GM18520 (cell line): ENCODE results near the gene CIB4.

ENCODE experiments used
- ATAC-seq: cut with Tn5 transposase; IDR thresholded peaks from one replicate; pipeline ENCODE4 v1.9.1; 2021; ENCODE audit not compliant: unreplicated experiment

CIB4 gene

DNA sequence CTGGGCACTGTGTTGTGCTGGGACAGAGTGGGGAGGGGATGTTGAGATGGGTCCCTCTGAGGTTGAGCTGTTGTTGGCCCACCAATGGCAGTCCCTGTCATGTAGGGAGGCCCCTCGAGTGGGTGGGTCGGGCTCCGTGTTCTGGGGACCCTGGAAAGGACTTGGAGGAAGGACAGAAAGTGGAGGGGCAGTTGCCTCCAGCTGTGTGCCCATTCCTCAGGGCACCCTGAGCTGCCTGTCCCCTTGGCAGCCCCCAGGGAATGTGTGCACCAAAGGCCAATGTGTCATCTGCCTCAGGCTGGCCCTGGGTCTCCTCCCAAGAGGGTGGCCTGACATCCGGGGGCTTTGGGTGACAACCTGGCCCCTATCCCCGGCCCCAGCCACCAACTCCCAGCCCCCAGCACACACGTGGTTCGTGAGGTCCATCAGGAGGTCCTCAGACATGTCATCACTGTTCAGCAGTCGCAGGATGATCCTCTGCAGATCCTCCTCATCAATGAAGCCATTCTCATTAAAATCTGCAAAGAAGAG lies 57.7 kb downstream of the CIB4 start:
- ATAC-seq: no peak

DNA sequence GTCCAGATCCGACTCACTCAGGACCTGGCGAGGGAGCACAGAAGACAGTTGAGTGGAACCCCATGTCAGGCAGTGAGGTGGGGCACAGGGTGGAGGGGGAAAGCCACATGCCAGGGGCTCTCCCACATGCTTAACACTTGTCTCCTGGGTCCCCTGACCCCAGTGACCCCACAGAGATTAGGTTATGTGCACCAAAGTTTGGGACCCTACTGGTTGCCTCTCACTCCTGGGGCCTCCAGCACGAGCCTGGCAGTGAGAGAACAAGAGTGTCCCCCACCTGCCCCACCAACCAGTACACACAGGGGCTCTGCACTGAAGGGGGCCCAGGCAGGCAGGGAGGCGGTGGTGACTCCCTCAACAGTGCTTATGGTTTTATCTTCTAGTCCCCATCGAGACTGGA lies 58.3 kb downstream of the CIB4 start:
- ATAC-seq: no peak

DNA sequence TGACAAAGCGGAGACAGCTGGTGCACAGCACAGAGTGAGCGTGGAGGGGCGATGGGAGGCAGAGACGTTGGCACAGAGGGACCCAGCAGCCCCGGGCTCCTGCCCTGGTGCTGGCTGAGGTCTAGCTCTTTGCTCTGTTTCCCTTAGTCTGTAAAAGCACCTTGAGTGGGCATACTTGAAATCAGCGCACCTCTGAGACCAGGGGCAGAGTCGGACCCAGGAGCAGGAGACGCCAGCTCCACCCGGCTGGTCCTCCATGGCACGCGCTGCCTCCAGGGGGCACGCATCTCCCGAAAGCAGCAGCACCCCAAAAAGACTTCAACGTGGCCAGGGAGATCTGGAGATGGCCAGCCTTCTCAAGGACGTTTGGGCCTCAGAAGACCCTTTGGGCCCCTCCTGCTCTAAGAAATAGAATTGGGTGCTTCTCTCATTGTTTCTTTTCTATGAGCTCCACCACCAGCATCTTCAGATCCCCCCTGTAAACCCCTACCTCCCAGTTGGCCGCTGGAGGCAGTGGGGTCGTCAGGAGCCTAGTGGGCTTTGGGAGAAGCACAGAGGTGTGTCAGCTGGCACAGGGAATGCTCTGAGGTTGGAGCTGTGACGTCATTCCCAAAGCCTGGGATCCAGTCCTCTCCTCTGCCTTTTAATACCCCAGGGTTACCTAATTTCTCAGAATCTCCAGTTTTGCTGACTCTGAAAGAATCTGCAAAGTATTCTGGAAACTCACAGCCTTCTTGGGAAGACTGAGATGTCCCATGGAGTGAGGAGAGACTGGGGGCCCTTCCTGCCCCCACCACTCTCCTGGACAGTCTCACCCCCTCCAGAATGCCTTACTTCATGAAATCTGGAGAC lies 58.9 kb downstream of the CIB4 start:
- no peak for ATAC-seq

DNA sequence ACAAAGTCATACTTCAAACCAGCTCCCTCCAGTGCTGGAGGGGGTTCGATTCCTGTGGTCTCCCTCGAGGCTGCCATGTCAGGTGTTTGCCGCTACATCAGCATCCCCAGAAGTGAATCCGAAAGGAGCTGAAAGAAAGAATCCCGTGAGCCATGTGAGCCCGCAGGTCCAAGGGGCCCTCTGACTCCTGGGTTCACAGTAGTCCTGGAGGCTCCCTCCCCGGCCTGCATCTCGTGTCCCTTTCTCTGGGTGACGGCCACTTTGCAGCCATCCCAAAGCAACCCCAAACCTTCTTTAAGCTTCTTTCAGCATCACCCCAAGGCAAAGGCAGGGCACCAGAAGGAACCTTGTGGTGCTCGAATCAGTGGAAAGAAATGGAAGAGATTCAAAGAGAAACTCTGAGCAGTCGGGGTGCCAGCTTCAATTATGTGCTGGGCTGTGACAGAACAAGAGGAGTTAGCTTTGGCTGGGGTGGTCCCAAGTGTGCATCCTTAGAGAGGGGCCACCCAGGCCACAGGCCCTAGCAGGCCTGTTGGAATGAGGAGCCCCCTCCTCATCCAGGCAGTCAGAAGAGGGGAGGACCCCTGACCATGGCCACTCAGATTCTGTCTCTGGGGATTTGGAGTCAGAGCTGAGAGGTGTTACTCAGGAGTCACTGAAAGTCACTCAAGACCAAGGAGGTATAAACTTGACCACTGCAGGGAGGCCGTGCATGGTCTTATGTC lies 59.7 kb downstream of the CIB4 start:
- ATAC-seq: no peak

DNA sequence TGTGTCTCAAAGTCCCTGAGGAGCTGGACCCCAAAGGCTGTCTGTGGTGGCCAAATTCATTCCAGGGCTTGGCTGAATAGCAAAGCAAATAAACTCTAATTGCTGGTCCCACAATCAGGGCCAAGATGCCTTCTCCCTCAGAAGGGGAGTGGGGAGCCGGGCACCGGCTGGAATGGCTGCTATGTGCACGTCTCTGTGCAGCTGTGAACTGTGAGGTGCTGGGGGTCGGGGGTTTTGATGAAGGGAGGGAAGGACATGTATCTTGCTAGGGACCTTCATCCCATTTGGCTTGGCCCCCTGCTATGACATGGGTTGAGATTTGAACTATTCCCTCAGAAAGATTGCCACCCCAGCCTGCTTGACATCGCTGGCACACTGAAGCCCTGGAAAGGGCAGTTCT lies 60.4 kb downstream of the CIB4 start:
- no peak for ATAC-seq

DNA sequence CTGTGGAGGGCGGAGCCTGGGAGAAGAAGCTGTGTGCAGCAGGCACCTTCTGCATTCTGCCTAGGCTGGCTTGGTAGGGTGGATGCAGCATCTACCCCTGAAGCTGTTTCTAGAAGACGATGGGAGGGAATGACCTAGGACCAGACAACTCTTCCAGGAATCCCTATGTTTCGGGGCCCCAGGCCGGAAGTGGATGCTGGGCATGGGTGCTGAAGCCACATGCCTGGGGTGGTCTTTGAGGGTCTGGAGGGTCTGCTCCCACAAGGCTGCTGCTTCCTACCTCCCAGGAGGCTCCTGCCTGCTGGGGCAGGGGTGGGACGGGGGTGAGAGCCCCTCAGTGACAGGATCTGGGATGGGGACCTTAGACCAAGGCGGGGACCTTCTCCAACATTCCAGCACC lies 61.0 kb downstream of the CIB4 start:
- ATAC-seq: no peak

DNA sequence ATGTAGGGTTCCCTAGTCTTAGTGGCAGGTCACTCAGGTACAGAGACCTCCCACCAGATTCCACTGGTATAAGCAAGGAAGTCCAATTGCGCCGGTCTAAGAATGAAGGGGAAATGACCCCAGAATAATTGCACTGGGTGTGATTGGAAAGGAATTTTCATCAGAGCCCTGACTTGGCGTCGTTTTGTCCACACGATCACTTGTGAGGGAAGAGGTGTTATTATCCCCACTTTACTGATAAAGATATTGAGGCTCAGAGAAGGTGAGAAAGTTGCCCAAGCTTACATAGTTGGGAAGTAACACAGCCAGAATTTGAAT lies 61.5 kb downstream of the CIB4 start:
- ATAC-seq: no peak

DNA sequence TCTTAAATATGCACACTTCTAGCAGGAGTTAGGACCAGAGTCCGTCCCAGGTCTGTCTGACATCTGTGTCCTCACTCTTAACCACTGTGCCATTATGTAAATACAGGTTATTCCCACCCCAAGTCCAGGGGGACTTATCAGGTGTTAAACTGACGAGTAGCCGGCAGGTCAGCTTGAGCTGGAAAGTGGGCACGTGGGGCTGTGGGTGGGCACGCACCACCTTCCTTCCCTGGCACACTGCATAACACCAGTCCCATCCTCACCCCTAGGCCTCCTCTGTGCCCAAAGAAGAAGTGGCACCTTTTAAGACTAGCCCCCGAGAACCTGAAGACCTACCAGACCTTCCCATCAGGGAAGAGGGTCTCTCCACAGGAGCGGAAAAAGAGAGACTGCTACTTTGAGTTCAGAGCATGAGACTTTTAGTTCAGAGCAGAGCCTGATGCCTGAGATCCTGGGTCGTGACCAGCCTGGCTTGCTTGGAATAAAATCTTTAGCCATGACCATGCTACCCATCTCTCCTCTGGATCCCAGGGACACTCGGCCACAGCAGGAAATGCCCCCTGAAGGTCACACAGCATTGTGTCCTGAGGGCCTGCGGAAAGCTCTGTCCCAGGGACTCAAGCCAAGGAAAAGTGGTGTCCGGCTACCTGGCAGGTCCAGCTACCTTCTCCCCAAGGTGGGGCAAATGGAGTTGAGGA lies 62.0 kb downstream of the CIB4 start:
- ATAC-seq: no peak

DNA sequence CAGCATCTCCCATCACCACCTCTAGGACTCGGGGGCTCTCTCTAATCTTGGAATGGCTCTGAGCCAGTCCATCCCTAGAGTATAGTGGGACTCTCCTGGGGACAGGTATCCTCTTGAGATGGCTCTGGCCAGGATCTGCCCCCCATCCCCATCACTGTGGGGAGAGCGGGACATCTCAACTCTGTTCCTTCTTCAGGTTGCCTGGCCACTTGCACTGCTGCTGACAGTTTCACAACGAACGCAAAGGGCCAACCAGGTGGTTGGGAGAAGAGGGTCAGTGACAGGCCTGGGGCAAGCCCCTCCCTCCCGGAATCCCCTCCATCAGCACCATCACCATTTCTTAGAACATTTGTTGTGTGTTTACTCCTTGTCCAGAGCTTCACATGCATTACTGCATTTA lies 62.6 kb downstream of the CIB4 start:
- ATAC-seq: no peak

DNA sequence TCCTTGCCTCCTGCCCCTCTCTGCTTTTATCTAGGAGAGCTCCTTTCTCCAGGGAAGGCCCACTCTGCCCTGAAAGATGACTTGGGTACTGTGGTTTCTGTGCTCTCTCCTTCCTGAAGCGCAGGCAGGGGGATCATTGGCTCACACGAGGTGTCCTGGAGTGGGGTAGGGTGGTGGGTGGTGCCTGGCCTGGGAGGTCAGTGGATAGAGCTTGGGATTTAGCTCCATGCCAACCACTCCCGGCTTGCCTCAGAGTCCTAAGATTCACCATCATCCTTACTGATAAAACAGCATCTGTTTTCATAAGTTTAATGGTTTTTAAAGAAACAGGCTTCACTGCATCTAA lies 63.1 kb downstream of the CIB4 start:
- no peak for ATAC-seq

DNA sequence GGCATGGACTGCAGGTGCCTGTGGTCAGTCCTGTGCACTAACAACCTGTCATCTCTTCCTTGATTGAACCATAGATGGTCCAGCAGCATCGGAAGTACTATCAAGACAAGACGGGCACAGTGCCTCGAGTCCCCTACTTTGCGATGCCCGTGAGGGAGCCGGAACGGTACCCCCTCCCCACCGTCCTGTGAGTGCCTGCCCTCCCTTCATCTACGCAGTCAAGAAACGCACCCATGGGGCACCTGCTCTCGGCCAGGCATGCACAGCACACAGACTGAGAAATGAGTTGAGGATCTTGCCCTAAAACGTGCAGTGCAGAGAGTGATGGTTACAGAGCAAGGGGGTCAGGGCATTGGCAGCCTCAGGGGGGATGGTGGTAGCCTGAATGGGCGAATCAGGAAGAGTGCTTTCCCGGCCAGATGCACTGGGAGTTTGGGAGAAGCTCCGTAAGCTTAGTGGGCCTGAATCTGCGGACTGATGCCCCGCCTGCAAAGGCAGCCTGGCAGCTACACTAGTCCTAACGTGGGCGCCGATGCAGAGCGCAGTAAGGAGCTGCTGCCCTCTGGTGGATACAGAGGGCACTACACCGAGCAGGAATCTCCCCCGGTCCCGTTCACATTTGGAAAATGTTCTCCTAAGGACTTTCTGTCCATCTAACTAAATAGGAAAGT lies 63.6 kb downstream of the CIB4 start:
- no peak for ATAC-seq

DNA sequence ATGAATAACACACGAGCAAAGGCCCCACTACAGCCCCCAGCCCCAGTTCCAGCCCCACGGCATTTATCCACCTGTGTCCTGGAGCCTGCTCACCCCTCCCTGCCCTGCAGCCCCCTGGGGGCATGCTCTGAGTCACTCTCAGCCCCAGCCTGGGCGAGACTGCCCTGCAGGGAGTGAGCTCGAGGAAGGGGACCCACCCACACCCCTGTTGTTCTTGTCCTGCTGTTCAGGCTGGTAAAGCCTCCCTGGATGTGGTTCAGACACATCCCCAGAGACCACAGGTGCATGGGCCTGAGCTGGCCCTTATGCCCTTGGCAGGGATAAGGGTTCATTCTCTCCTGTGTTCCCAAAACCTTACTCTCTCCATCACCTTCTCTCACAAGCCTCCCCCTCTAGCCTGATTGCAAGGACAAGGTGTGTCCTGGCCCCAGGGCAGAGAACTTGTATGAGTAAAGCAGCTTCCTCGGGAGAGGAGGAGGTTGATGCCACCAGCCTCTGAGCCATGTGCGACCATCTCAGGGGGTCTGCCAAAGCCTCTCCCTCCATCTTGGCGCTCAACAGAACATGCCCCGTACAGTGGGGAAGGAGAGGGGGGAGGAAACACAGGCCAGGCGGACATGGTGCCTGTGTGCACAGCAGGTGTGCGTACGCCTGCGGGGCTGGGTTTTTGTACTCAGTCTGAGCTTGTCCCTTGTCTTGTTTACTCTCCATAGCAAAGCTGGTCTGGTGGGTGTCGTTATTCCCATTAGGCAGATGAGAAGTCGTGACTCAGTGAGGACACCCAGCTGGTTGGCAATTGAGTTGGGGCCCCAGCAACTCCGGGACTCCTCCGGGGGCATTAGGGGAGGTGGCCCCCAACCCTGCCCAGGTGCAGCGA lies 64.4 kb downstream of the CIB4 start:
- no peak for ATAC-seq

DNA sequence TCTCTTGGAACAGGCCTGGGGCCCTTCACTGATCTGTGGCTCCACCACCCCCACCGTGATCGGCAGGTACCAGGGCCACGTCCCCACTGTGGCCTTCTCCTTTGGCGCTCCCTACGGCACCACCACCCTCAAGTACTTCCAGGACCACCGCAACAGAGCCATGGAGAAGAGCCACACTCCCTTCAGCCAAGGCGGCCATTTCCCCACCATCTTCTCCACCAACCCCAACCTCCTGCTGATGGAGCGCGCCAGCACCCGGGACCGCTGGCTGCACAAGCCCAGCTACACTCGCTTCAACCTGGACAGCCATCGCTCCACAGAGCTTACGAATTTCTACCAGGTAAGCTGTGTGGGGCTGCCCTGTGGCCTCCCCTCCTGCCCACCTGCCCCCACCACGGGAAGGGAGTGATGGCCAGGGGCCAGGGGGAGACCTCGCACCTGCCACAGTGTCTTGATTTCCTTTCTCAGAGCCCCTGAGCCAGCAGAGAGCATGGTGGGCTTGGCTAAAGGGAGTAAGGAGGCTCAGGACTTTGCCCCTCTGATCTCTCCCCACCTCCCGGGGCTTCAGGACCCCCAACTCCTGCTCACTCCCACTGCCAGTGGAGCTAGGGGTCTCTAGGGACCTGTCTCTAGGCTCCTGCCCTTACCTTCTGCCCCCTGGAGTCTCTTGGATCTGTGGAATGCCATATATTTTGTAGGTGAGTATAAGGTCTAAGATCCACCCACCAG lies 65.2 kb downstream of the CIB4 start:
- no peak for ATAC-seq

DNA sequence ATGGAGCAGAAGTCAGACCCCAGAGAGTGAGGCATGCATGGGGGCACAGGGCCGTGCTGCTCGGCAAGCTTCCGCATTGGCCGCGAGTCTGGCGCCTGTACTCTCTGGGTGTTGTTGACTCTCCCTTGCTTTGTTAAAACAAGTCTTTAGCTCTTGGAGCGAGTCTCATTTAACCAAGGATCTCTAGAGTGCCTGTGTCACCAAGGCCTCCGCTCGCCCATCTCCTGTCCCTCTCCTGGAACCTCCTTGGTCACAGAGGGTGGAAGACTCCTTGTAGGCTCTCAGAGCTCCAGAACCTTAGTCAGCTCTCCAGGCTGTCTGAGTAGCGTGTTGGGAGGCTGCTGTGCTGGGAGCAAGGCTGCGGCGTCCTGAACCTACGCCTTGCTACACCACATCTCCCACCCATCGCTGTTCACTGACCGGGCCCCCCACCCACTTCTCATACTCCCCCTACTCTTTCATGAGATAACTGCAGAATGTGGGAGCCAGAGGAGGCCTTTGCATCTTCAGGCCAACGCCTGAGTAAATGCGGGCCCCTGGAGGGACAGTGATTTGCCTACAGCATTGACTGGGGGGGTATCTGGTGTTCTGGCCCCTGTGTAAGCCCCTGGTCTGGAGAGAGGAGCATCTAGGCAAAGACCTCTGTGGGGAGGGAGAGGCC lies 66.1 kb downstream of the CIB4 start:
- no peak for ATAC-seq

DNA sequence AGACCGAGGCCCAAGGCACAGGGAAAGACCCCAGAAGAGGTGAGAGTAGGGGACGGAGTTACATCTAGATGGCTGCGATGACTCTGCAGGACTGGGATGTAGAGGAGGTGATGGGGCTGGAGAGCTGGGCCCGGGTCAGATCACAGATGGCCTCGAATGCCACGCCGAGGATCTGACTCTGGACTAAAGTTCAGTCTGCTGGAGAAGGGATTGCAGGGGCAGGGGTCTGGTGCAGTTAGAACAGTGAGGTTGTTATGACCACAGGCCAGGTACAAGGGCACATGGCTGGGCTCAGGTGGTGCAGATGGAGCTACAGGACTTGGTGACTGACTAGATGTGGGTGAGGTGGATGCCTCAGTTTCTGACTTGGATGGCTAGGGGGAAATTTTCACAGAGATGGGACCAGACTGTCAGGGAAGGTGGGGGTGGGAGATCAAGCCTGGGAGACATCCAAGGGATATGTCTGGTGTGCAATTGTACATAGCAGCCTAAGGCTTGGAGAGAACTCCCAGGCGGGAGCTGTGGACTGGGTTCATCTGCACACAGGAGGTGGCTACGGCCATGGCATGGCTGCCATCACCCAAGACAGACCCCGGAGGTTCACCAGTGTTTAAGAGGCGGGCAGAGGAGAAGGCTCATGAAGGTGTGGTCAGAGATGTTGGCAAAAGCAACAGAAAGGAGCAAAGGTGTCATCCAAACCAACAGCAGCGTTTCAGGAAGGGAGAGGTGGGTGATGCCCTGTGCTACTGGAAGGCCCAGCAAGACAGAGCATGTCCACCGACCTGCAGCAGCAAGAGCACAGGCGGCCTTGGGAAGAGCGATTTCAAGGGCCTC lies 66.9 kb downstream of the CIB4 start:
- no peak for ATAC-seq

DNA sequence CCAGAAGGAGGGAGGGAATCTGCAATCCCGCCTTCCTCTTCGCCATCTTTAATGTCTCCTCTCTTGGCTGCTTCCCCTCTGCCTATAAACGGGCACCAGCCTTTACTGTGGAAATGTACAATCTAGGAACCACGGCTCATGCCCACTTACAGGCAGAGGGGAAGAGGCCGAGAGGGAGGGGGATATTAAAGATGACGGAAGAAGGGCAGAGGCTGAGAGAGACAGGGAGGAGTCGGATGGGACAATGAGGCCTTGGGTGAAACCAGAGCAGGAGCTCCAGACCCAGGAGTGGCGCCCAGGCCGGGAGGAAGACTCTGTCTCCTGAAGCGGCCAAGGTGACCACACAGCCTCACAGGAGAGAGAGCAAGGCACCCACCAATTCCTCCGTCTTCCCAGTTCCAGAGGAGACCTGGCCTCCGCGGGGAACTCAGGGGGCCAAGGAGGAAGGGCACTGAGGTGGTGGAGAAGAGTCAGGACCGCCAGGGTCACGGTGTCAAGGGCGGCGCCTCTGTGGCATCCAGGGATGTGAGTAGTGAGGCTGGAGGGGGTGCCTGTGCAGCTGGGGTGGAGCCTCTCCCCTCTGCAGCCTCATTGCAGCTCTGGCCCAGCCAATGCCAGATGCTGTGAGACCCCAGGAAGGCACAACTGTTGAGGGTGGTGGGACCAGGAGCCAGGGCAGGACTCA lies 67.8 kb downstream of the CIB4 start:
- ATAC-seq: no peak

DNA sequence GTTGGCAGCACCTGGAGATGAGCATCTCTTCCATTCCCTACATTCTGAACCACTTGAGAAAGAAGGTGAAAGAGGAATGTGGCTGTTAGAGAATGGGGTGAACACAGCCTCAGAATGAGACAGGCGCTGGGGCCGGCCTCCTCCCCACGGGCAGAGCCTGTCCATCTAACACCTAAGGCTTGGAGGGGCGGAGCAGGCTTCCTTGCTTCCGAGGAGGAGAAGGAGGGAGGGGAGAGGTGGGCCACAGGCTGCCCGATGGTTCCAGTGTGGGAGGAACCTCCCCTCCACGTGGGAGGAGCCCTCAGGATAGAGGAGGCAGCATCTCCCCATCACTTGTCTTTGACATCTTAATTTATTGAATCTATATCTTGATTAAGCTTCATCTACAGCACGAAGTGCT lies 68.6 kb downstream of the CIB4 start:
- ATAC-seq: no peak

DNA sequence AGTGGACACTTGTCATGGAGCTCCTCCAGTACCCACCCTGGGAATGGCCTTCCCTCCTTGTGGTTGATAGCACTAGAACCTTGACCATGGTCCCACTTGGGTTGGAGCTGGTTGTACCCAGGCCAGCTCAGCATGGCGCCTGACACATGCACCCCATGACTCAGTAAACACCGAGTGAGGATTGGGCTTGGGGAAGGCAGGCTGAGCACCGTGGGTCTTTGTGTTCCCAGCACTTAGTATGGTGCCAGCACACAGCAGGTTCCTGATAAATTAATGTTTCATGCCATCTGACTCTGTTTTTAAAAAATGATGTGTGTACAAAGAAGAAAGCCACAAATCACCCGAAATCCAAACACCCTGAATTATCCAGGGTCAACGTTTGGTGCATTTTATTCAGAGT lies 69.8 kb downstream of the CIB4 start:
- no peak for ATAC-seq
